IMR-90 (cell line): ENCODE measurements around the gene RPP21. TPM values are rescaled to one million over a fixed set of nuclear protein-coding genes. Genes with fewer than 3 reads are reported as not detected.
"Not testable (repeated sequence)": the region's sequence is repeated elsewhere in the genome, so short reads cannot be mapped to it uniquely, and the experiment has no call there.

ENCODE experiments used
- ATAC-seq: fragments of 200-7000 bp; cut with Tn5 transposase; 2 replicates; pipeline ENCODE4 v1.9.1; 2020; ENCODE audit warnings: low read depth, mild to moderate bottlenecking, moderate library complexity
- BruUV-seq: library from RNA; stranded (reverse); fragments of 400-500 nt; replicated peaks from 2 replicates; lab custom pipeline; 2021; lab: Mats Ljungman, UMichigan
- CTCF ChIA-PET: fragments of 300-600 bp; formaldehyde crosslinking; extraction: SDS; loops from one replicate; lab custom pipeline; 2021; ENCODE audit warnings: antibody characterized with exemption; lab: Yijun Ruan, JAX
- POLR2A ChIA-PET: fragments of 300-600 bp; sonication (Branson Sonifier 250); formaldehyde crosslinking; loops from one replicate; lab custom pipeline; 2022; ENCODE audit warnings: antibody characterized with exemption; ENCODE audit not compliant: unreplicated experiment; lab: Charles Lee
- DNase-seq: peaks from one replicate; pipeline ENCODE4 v3.0.0; 2013
- H2AFZ ChIP-seq: replicated peaks from 2 replicates; pipeline ENCODE3; 2013; ENCODE audit warnings: low read length, mild to moderate bottlenecking; ENCODE audit not compliant: poor library complexity
- H2AK5ac ChIP-seq: 2 replicates; pipeline ENCODE4 v1.6.1; 2013; ENCODE audit warnings: low read depth, low read length, inconsistent platforms
- H2AK9ac ChIP-seq: replicated peaks from 2 replicates; pipeline ENCODE3; 2013; ENCODE audit warnings: mild to moderate bottlenecking, low read depth, low read length, moderate library complexity; ENCODE audit not compliant: poor library complexity
- H2BK120ac ChIP-seq: 2 replicates; pipeline ENCODE4 v1.6.1; 2013; ENCODE audit warnings: low read depth, low read length, inconsistent platforms
- H2BK15ac ChIP-seq: 3 replicates; pipeline ENCODE4 v1.6.1; 2013; ENCODE audit warnings: low read depth, low read length, inconsistent platforms
- H2BK20ac ChIP-seq: 2 replicates; pipeline ENCODE4 v1.6.1; 2013; ENCODE audit warnings: low read depth, mild to moderate bottlenecking, inconsistent platforms, low read length, moderate library complexity
- H2BK5ac ChIP-seq: 2 replicates; pipeline ENCODE4 v1.6.1; 2013; ENCODE audit warnings: mild to moderate bottlenecking, low read depth, low read length, inconsistent platforms; ENCODE audit not compliant: poor library complexity, severe bottlenecking
- H3K14ac ChIP-seq: replicated peaks from 2 replicates; pipeline ENCODE4 v1.6.1; 2013; ENCODE audit warnings: low read depth, low read length, inconsistent platforms
- H3K18ac ChIP-seq: 2 replicates; pipeline ENCODE4 v1.6.1; 2013; ENCODE audit warnings: low read depth, low read length, control low read depth
- H3K23ac ChIP-seq: 2 replicates; pipeline ENCODE4 v1.6.1; 2013; ENCODE audit warnings: low read depth, low read length, inconsistent platforms
- H3K27ac ChIP-seq: 2 replicates; pipeline ENCODE4 v1.5.1; 2013; ENCODE audit warnings: mild to moderate bottlenecking, control low read depth, low read length; ENCODE audit not compliant: insufficient read depth
- H3K27me3 ChIP-seq: 2 replicates; pipeline ENCODE4 v1.6.1; 2013; ENCODE audit warnings: low read length; ENCODE audit not compliant: control insufficient read depth, insufficient read depth
- H3K36me3 ChIP-seq: 2 replicates; pipeline ENCODE4 v1.6.1; 2013; ENCODE audit warnings: low read length, mixed read lengths; ENCODE audit not compliant: control insufficient read depth, insufficient read depth
- H3K4ac ChIP-seq: 2 replicates; pipeline ENCODE4 v1.6.1; 2013; ENCODE audit warnings: low read depth, low read length, inconsistent platforms
- H3K4me1 ChIP-seq: 2 replicates; pipeline ENCODE4 v1.6.1; 2013; ENCODE audit warnings: low read length, mixed read lengths; ENCODE audit not compliant: control insufficient read depth, insufficient read depth
- H3K4me2 ChIP-seq: 2 replicates; pipeline ENCODE4 v1.6.1; 2013; ENCODE audit warnings: low read depth, mild to moderate bottlenecking, control low read depth, low read length, moderate library complexity
- H3K4me3 ChIP-seq: 2 replicates; pipeline ENCODE4 v1.5.1; 2013; ENCODE audit warnings: low read depth, mild to moderate bottlenecking, control low read depth, low read length, moderate library complexity; ENCODE audit not compliant: insufficient read depth
- H3K56ac ChIP-seq: 2 replicates; pipeline ENCODE4 v1.6.1; 2013; ENCODE audit warnings: low read length, inconsistent platforms; ENCODE audit not compliant: insufficient read depth; ENCODE audit errors: extremely low read depth
- H3K79me1 ChIP-seq, 2 experiments: 2 replicates each; pipeline ENCODE4 v1.6.1; 2013; ENCODE audit warnings: low read length in 2 of 2, inconsistent platforms in 1 of 2, low read depth in 1 of 2
- H3K9ac ChIP-seq: 2 replicates; pipeline ENCODE4 v1.6.1; 2013; ENCODE audit warnings: low read depth, low read length, control low read depth
- H3K9me1 ChIP-seq: 2 replicates; pipeline ENCODE4 v1.6.1; 2013; ENCODE audit warnings: low read length, inconsistent platforms; ENCODE audit not compliant: insufficient read depth
- H3K9me3 ChIP-seq: 2 replicates; pipeline ENCODE4 v1.6.1; 2013; ENCODE audit warnings: low read length; ENCODE audit not compliant: control insufficient read depth, insufficient read depth
- H4K20me1 ChIP-seq: 2 replicates; pipeline ENCODE4 v1.6.1; 2013; ENCODE audit warnings: low read length, inconsistent platforms; ENCODE audit not compliant: insufficient read depth
- H4K5ac ChIP-seq: 2 replicates; pipeline ENCODE4 v1.6.1; 2013; ENCODE audit warnings: mild to moderate bottlenecking, low read depth, low read length, control low read depth
- H4K8ac ChIP-seq, 2 experiments: 2 replicates each; pipeline ENCODE4 v1.6.1; 2013; ENCODE audit warnings: low read depth in 2 of 2, low read length in 2 of 2, control low read depth in 1 of 2, inconsistent platforms in 1 of 2
- H4K91ac ChIP-seq: 2 replicates; pipeline ENCODE4 v1.6.1; 2013; ENCODE audit warnings: low read depth, low read length, inconsistent platforms; ENCODE audit not compliant: insufficient read depth
- WGBS, 2 experiments: methylation state at CpG; one replicate each; pipeline versions ENCODE4 v1.1.5 to v1.1.7; 2013; ENCODE audit warnings: missing lambda C conversion rate in 2 of 2; ENCODE audit not compliant: insufficient read length in 1 of 2; ENCODE audit errors: extremely low coverage in 2 of 2; 5-methylcytosine and 5-hydroxymethylcytosine counted together
- dilution Hi-C: fragments of 300-500 bp; cut with HindIII; formaldehyde crosslinking; loops from one replicate; pipeline ENCODE4 v1.14.3; 2018; ENCODE audit warnings: low sequenced_read_pairs; ENCODE audit not compliant: unreplicated experiment
- in situ Hi-C: fragments of 300-500 bp; cut with MboI; formaldehyde crosslinking; loops from 3 replicates; pipeline ENCODE4 v1.14.3; 2019; ENCODE audit warnings: low sequenced_read_pairs, inconsistent platforms, mixed read lengths
- intact Hi-C: fragments of 100-400 bp; cut with micrococcal nuclease; formaldehyde crosslinking; loops from 2 replicates; pipeline ENCODE4 v1.10.0; 2022
- polyA plus RNA-seq, 3 experiments: library from polyadenylated mRNA; depleted of rRNA; stranded (reverse); fragments of >200 nt; gene quantifications; 2 replicates each; pipeline ENCODE4 v1.2.3, GENCODE V29; 2012; ENCODE audit warnings: low replicate concordance in 1 of 3
- total RNA-seq: library from RNA; depleted of rRNA; stranded (reverse); fragments of >200 nt; gene quantifications from 2 replicates; pipeline ENCODE4 v1.2.3, GENCODE V29; 2012

Gene RPP21
- total and polyA plus RNA-seq, 2 of the 4 experiments (the other 2 are of a cell fraction), result 28.9 to 79.1 TPM

GRCh38 chr6:30369280-30369679 is 24.3 kb downstream of the RPP21 start:
- in situ Hi-C loops, intact Hi-C loops: not testable (repeated sequence)

More at GRCh38 chr6:30369280-30369679, 24.3 kb downstream of the RPP21 start:
- H4K5ac ChIP-seq, H3K23ac ChIP-seq, H3K4ac ChIP-seq, H3K18ac ChIP-seq, H3K56ac ChIP-seq, H3K4me1 ChIP-seq, H3K9me1 ChIP-seq, dilution Hi-C loops, H2BK5ac ChIP-seq, DNase-seq, H2BK15ac ChIP-seq, H4K20me1 ChIP-seq, H2AFZ ChIP-seq, H3K27ac ChIP-seq, POLR2A ChIA-PET, H3K9ac ChIP-seq, H3K14ac ChIP-seq, ATAC-seq, H3K36me3 ChIP-seq, H4K91ac ChIP-seq, H2BK20ac ChIP-seq, H3K79me1 ChIP-seq, H2BK120ac ChIP-seq, H2AK5ac ChIP-seq, BruUV-seq, H3K4me3 ChIP-seq, H4K8ac ChIP-seq, CTCF ChIA-PET, H2AK9ac ChIP-seq, H3K9me3 ChIP-seq, H3K4me2 ChIP-seq: not testable (repeated sequence)
- no CpG with 5 or more reads among the region's 1 CpG for WGBS, 2 experiments
- peaks cover 25% of the 10 kb centered on the region for H3K27me3 ChIP-seq
